AG04450 (cell line): ENCODE results near the gene FRMD3. TPM values are rescaled to one million over a fixed set of nuclear protein-coding genes. Genes with fewer than 3 reads are reported as not detected.

Experiments
- CTCF ChIA-PET: fragments of 300-600, 350-600 bp; formaldehyde crosslinking; extraction: SDS; loops from one replicate; lab custom pipeline; 2022; ENCODE audit warnings: antibody characterized with exemption, inconsistent platforms; lab: Charles Lee
- POLR2A ChIA-PET: fragments of 350-600 bp; formaldehyde crosslinking; extraction: SDS; loops from one replicate; lab custom pipeline; 2021; ENCODE audit warnings: antibody characterized with exemption, inconsistent platforms; lab: Yijun Ruan, JAX
- DNase-seq: peaks from one replicate; pipeline ENCODE4 v3.0.0-alpha.2; 2011; ENCODE audit warnings: low read depth, low spot score
- H3K27ac ChIP-seq: one replicate; pipeline ENCODE4 v1.5.1; 2012; ENCODE audit warnings: low read depth, low read length, control low read depth
- H3K27me3 ChIP-seq: one replicate; pipeline ENCODE4 v1.6.0; 2012; ENCODE audit warnings: low read length; ENCODE audit not compliant: control insufficient read depth, insufficient read depth
- H3K4me3 ChIP-seq: 2 replicates; pipeline ENCODE4 v1.5.1; 2011; ENCODE audit warnings: mild to moderate bottlenecking, low read depth, low read length, control low read depth
- H3K9me3 ChIP-seq: 2 replicates; pipeline ENCODE4 v1.5.1; 2012; ENCODE audit warnings: low read length; ENCODE audit not compliant: control insufficient read depth, insufficient read depth
- polyA plus RNA-seq: library from polyadenylated mRNA; depleted of rRNA; stranded (reverse); fragments of >200 nt; gene quantifications from 2 replicates; pipeline ENCODE4 v1.2.3, GENCODE V29; 2011
- TF ChIP-seq, protein P1 (sequence below): IDR thresholded peaks from 2 replicates; pipeline ENCODE4 v1.5.1; 2011; ENCODE audit warnings: low read depth, low read length, control low read depth, inconsistent platforms

FRMD3 gene
- polyA plus RNA-seq, 1 experiment = 0.10 TPM

- Histone ChIP-seq H3K4me3 (no peak overlapping the region), H3K27ac (no peak overlapping the region), H3K27me3 (no peaks in the 10 kb centered on the region), H3K9me3 (no peaks in the 10 kb centered on the region)
- ChIA-PET CTCF (no interaction called here), POLR2A (no interaction called here)
- no peak for DNase-seq
- TF ChIP-seq, protein P1, sequence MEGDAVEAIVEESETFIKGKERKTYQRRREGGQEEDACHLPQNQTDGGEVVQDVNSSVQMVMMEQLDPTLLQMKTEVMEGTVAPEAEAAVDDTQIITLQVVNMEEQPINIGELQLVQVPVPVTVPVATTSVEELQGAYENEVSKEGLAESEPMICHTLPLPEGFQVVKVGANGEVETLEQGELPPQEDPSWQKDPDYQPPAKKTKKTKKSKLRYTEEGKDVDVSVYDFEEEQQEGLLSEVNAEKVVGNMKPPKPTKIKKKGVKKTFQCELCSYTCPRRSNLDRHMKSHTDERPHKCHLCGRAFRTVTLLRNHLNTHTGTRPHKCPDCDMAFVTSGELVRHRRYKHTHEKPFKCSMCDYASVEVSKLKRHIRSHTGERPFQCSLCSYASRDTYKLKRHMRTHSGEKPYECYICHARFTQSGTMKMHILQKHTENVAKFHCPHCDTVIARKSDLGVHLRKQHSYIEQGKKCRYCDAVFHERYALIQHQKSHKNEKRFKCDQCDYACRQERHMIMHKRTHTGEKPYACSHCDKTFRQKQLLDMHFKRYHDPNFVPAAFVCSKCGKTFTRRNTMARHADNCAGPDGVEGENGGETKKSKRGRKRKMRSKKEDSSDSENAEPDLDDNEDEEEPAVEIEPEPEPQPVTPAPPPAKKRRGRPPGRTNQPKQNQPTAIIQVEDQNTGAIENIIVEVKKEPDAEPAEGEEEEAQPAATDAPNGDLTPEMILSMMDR = no peak
Measured at GRCh38 chr9:83240671-83241070, 297.5 kb downstream of the FRMD3 start.

DNA sequence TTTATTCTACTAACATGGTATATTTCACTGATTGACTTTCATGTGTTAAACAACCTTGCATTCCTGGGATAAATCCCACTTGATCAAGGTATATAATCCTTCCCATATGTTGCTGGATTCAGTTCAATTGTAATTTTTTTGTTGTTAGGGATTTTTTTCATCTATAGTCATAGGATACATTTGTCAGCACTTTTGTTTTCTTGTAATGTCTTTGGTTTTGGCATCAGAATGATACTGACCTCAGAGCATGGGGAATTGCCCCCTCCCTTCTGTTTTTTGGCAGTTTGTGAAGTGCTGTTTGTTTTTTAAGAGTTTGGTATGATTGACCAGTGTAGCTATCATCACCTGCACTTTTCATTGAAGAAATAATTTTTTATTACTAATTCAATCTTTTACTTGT, 298.5 kb downstream of the FRMD3 start:
- ChIA-PET CTCF (no interaction called here), POLR2A (no interaction called here)
- Histone ChIP-seq H3K27me3 (no peaks in the 10 kb centered on the region), H3K27ac (no peak overlapping the region), H3K4me3 (no peak overlapping the region), H3K9me3 (no peaks in the 10 kb centered on the region)
- TF ChIP-seq, protein P1 = no peak
- DNase-seq = no peak

DNA sequence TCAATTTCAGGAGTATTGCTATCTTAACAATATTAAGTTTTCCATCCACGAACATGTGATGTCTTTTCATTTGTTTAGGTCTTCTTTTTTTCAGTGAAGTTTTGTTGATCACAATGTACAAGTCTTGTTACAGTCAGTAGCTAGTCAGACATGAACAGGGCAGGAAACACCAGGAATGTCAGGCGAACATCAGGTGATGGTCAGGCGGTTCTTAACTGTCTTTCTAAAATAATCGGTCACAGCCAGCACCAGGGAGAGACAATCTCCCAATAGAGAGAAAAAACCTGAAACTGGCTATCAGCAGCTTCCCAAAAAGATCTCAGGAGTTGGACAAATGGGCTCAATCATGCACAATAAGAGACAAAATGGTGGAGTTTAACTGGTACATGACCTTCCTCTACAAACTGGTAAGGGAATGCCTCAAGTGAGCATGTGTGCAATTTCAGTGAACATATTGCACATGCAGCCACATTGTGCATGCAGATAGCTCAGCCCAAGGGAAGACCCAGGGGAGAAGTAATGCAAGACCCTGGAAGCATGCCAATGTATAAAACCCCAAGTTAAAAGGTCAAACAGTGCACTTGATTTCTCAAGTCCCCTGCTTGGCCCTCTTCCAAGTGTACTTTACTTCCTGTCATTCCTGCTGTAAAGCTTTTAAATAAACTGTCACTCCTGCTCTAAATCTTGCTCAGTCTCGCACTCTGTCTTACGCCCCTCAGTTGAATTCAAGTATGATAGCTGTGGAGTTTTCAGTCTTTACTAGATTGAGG, 299.1 kb downstream of the FRMD3 start:
- ChIA-PET POLR2A (no interaction called here), CTCF (no interaction called here)
- Histone ChIP-seq H3K27ac (no peak overlapping the region), H3K4me3 (no peak overlapping the region), H3K27me3 (no peaks in the 10 kb centered on the region), H3K9me3 (no peaks in the 10 kb centered on the region)
- DNase-seq = no peak
- TF ChIP-seq, protein P1 = no peak

- no peak for DNase-seq
- TF ChIP-seq, protein P1 = no peak
- Histone ChIP-seq H3K27ac (no peak overlapping the region), H3K9me3 (no peaks in the 10 kb centered on the region), H3K27me3 (no peaks in the 10 kb centered on the region), H3K4me3 (no peak overlapping the region)
- ChIA-PET CTCF (no interaction called here), POLR2A (no interaction called here)
Measured at GRCh38 chr9:83236029-83236696, 302.0 kb downstream of the FRMD3 start.

GRCh38 chr9:83235526-83235925, 302.7 kb downstream of the FRMD3 start:
- no peak overlapping the region for H3K4me3 ChIP-seq
- TF ChIP-seq, protein P1 = no peak
- POLR2A ChIA-PET = no interaction called here
- no peaks in the 10 kb centered on the region for H3K9me3 ChIP-seq
- DNase-seq = no peak
- CTCF ChIA-PET = no interaction called here
- no peak overlapping the region for H3K27ac ChIP-seq
- no peaks in the 10 kb centered on the region for H3K27me3 ChIP-seq
